ENCODE measurements around the gene SPTLC2. TPM values are rescaled to one million over a fixed set of nuclear protein-coding genes. Genes with fewer than 3 reads are reported as not detected.
"Not testable (repeated sequence)": the region's sequence is repeated elsewhere in the genome, so short reads cannot be mapped to it uniquely, and the experiment has no call there.

SPTLC2 gene
- total RNA-seq, 1 donor from 2014 or later = 42.8 TPM

- TF ChIP-seq, protein P1, sequence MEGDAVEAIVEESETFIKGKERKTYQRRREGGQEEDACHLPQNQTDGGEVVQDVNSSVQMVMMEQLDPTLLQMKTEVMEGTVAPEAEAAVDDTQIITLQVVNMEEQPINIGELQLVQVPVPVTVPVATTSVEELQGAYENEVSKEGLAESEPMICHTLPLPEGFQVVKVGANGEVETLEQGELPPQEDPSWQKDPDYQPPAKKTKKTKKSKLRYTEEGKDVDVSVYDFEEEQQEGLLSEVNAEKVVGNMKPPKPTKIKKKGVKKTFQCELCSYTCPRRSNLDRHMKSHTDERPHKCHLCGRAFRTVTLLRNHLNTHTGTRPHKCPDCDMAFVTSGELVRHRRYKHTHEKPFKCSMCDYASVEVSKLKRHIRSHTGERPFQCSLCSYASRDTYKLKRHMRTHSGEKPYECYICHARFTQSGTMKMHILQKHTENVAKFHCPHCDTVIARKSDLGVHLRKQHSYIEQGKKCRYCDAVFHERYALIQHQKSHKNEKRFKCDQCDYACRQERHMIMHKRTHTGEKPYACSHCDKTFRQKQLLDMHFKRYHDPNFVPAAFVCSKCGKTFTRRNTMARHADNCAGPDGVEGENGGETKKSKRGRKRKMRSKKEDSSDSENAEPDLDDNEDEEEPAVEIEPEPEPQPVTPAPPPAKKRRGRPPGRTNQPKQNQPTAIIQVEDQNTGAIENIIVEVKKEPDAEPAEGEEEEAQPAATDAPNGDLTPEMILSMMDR (conservative IDR thresholded peaks at IDR 0.05; ENCODE audit: low read depth, low read length) = no peak
These were observed 61.4 kb downstream of the SPTLC2 start for GRCh38 chr14:77554816-77555599.

GRCh38 chr14:77554207-77554606 is 62.2 kb downstream of the SPTLC2 start:
- TF ChIP-seq, protein P1 (conservative IDR thresholded peaks at IDR 0.05; ENCODE audit: low read depth, low read length) = no peak
- no peak for DNase-seq (ENCODE audit: low read depth)

More at GRCh38 chr14:77554816-77555599, 61.4 kb downstream of the SPTLC2 start:
- DNase-seq (ENCODE audit: low read depth) = no peak
- no peak overlapping the region for H3K4me3 ChIP-seq (ENCODE audit: low read depth, low read length)

DNA sequence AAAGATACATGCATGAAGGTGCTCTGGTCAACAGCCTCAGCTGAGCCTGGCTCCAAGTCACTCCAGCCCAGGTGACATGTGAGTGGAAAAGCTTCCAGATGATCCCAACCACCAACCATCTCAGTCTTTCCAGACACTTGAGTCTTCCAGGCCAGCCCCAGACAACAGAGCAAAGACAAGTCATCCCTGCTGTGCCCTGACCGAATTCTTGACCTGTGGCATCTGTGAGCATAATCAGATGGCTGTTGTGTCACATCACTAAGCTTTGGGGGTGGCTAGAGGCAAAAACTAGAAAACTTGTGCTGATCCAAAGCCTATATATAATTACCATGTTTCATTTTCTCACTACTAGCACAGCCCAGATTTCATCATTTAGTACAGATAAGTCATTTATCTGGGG is 67.0 kb downstream of the SPTLC2 start:
- no peak for DNase-seq (ENCODE audit: low read depth)
- H3K4me3 ChIP-seq (ENCODE audit: low read depth, low read length) = no peak overlapping the region
- TF ChIP-seq, protein P1 (conservative IDR thresholded peaks at IDR 0.05; ENCODE audit: low read depth, low read length) = no peak

More at GRCh38 chr14:77554207-77554606, 62.2 kb downstream of the SPTLC2 start:
- no peak overlapping the region for H3K4me3 ChIP-seq (ENCODE audit: low read depth, low read length)

- H3K4me3 ChIP-seq (ENCODE audit: low read depth, low read length) = no peak overlapping the region
- no peak for DNase-seq (ENCODE audit: low read depth)
- TF ChIP-seq, protein P1 (conservative IDR thresholded peaks at IDR 0.05; ENCODE audit: low read depth, low read length) = peak; percentile 35
These were observed 68.8 kb downstream of the SPTLC2 start for GRCh38 chr14:77547512-77548180.

DNA sequence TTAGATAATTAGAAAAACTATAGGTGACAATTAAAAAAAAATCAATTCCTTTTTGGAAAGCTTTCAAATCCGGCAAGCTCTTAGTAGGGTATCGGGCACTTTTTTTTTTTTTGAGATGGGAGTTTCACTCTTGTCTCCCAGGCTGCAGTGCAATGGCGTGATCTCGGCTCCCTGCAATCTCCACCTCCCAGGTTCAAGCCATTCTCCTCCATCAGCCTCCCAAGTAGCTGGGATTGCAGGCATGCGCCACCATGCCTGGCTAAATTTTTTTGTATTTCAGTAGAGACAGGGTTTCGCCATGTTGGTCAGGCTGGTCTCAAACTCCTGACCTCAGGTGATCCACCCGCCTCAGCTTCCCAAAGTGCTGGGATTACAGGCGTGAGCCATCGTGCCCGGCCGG is 71.3 kb downstream of the SPTLC2 start:
- not testable (repeated sequence) for DNase-seq (ENCODE audit: low read depth); H3K4me3 ChIP-seq (ENCODE audit: low read depth, low read length)

- H3K4me3 ChIP-seq (ENCODE audit: low read depth, low read length) = no peak overlapping the region
- TF ChIP-seq, protein P1 (conservative IDR thresholded peaks at IDR 0.05; ENCODE audit: low read depth, low read length) = no peak
- no peak for DNase-seq (ENCODE audit: low read depth)
These were observed 71.9 kb downstream of the SPTLC2 start for GRCh38 chr14:77544571-77544970.

DNA sequence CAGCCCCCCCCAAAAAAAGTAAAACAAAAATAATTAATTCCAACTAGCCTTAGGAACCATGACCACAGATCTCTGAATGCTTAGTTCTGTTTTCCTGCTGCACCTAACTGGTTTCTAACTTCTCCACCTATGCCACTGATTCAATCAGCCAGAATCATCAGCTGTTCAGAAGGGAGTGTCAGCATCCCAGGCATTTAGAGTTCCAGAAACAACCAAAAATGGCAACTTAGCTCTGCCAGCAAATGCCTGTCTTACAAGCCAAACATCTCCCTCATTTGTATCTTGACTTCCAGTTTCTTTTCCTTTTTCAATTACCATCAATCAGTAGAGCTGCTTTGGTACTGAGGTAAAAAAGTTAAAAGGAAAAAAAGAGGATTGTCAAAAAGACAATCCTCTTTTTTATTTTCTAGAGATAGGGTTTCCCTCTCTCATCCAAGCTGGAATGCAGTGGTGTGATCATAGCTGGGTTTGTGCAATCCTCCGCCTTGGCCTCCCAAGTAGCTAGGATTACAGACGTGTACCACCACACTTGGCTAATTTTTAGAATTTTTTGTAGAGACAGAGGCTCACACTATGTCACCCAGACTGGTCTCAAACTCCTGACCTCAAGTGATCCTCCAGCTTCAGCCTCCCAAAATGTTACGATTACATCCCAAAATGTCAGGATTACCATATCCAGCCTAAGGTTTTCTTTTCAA is 72.7 kb downstream of the SPTLC2 start:
- DNase-seq (ENCODE audit: low read depth) = no peak
- TF ChIP-seq, protein P1 (conservative IDR thresholded peaks at IDR 0.05; ENCODE audit: low read depth, low read length) = no peak
- H3K4me3 ChIP-seq (ENCODE audit: low read depth, low read length) = no peak overlapping the region
